ENCODE data around the gene ERF. TPM values are rescaled to one million over a fixed set of nuclear protein-coding genes. Genes with fewer than 3 reads are reported as not detected.

Gene ERF
- total and polyA plus RNA-seq, 2 of the 4 experiments (the other 2 are of a cell fraction): 5.2 to 32.4 TPM

DNA sequence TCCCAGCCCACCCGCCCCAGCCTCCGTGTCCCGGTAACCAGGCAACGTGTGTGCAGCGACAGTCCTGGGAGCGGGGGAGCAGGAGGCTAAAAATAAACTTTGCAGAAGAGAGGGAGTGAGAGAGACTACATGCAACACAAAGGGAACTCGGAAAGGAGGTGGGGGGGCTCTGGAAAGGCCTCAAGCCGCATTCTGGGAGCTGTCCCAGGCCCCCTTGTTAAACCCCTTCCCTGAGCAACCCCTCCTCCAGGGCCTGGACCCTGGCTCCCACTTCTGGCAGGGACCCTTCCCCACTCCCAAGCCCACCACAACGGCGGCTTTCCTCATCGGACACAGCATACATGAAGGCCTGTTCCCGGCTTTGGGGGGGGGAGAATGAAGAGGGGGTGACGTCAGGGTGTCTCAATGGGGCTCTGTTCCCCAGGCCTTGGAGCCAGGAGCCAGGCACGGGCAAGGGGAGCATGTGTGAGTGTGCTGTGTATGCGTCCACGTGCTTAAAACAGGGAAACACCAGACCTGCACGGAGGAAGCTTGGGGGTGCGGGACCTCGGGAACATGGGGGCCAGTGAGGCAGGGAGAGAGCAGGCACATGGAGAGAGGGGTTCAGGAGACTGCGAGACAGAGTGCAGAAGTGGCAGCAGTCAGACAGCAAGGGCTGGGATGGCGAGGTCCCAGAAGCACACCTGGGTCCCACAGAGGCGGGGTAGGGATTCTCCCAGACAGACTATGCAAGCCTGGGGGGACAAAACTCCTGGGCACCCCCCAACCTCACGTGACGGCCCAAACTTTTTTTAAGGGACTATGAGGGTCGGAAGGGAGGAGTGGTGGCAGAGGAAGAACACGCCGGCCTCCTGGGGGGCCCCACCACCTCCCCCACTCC, 2.3 kb downstream of the ERF start:
- Histone ChIP-seq H3K9me3 (ENCODE audit: control insufficient read depth, insufficient read depth, low read length) (no peaks in the 10 kb centered on the region), H3K79me1 (ENCODE audit: low read depth in 1 of 2, low read length in 2 of 2) (peaks cover 6 to 42% of the 10 kb centered on the region in 2 experiments), H2AK5ac (ENCODE audit: low read depth, low read length) (peak overlapping the region; percentile 90), H3K27me3 (ENCODE audit: control insufficient read depth, insufficient read depth, low read length) (no peaks in the 10 kb centered on the region), H3K23ac (ENCODE audit: low read depth, low read length) (peak overlapping the region; percentile 87), H3K4me3 (ENCODE audit: insufficient read depth, low read depth, low read length) (peak overlapping the region; percentile 66), H4K8ac (ENCODE audit: low read depth in 2 of 2, low read length in 2 of 2) (peak overlapping the region; percentile 75 to 84; a peak in 3 of 4 replicates), H2BK15ac (ENCODE audit: low read depth, low read length) (peak overlapping the region; percentile 7; the same call in 1 of the 3 replicates), H3K4me2 (ENCODE audit: low read depth, low read length) (peak overlapping the region; percentile 91), H3K56ac (ENCODE audit: extremely low read depth, insufficient read depth, low read length) (peak overlapping the region; percentile 79; the same call in 1 of the 2 replicates), H3K4me1 (ENCODE audit: control insufficient read depth, insufficient read depth, low read length) (peaks cover 19% of the 10 kb centered on the region), H2AFZ (replicated peaks; ENCODE audit: low read length, poor library complexity) (peak overlapping the region; percentile 91), H2BK120ac (ENCODE audit: low read depth, low read length) (peak overlapping the region; percentile 61), H3K9ac (ENCODE audit: low read depth, low read length) (peak overlapping the region; percentile 87), H4K20me1 (ENCODE audit: insufficient read depth, low read length) (peaks cover 40% of the 10 kb centered on the region), H3K14ac (replicated peaks; ENCODE audit: low read depth, low read length) (peak overlapping the region; percentile 65), H4K91ac (ENCODE audit: insufficient read depth, low read depth, low read length) (peak overlapping the region; percentile 84), H3K4ac (ENCODE audit: low read depth, low read length) (peak overlapping the region; percentile 82), H2BK5ac (ENCODE audit: low read depth, low read length, poor library complexity, severe bottlenecking) (peak overlapping the region; percentile 78), H2BK20ac (ENCODE audit: low read depth, low read length) (no peak overlapping the region; the same call in 1 of the 2 replicates), H3K36me3 (ENCODE audit: control insufficient read depth, insufficient read depth, low read length) (peaks cover 12% of the 10 kb centered on the region), H3K9me1 (ENCODE audit: insufficient read depth, low read length) (peaks cover 7% of the 10 kb centered on the region; the same call in 1 of the 2 replicates), H3K27ac (ENCODE audit: insufficient read depth, low read length) (peak overlapping the region; percentile 87), H3K18ac (ENCODE audit: low read depth, low read length) (peak overlapping the region; percentile 17), H2AK9ac (replicated peaks; ENCODE audit: low read depth, low read length, poor library complexity) (peak overlapping the region; percentile 100), H4K5ac (ENCODE audit: low read depth, low read length) (peak overlapping the region; percentile 0; the same call in 1 of the 2 replicates)
- intact Hi-C loops (cut with micrococcal nuclease) (no loop called here), in situ Hi-C loops (cut with MboI; ENCODE audit: low sequenced_read_pairs) (no loop called here), dilution Hi-C loops (cut with HindIII; ENCODE audit: low sequenced_read_pairs, unreplicated experiment) (no loop called here)
- no TSS peak for BruUV-seq (replicated peaks)
- DNase-seq (peak; percentile 68), ATAC-seq (ENCODE audit: low read depth) (no peak)
- ChIA-PET POLR2A (ENCODE audit: unreplicated experiment) (interaction anchor here (0.8 to 1.7 kb wide), 2 partner anchors 9 to 179 kb away, joined by 4 to 5 read pairs; no protein-coding TSS in a partner anchor), CTCF (no interaction called here)
- 0% methylated on average over 7 of the region's 27 CpGs; no CpG with 5 or more reads in 1 of the 2 experiments for WGBS, 2 experiments (ENCODE audit: extremely low coverage in 2 of 2, insufficient read length in 1 of 2)
- TF ChIP-seq MXI1 (IDR thresholded peaks at IDR 0.05; ENCODE audit: borderline replicate concordance, low read depth, low read length) (peak; percentile 95), CHD1 (IDR thresholded peaks at IDR 0.05; ENCODE audit: low read depth, low read length) (no peak), RAD21 (IDR thresholded peaks at IDR 0.05; ENCODE audit: low read length) (no peak), RFX5 (IDR thresholded peaks at IDR 0.05; ENCODE audit: low read depth, low read length) (no peak), CTCF (conservative IDR thresholded peaks at IDR 0.05; ENCODE audit: low read depth, low read length) (no peak), ELK1 (IDR thresholded peaks at IDR 0.05; ENCODE audit: borderline replicate concordance, low read depth, low read length) (no peak), MAZ (IDR thresholded peaks at IDR 0.05; ENCODE audit: borderline replicate concordance, low read depth, low read length) (peak; percentile 75), FOS (IDR thresholded peaks at IDR 0.05; ENCODE audit: low read depth, low read length) (no peak), SMC3 (IDR thresholded peaks at IDR 0.05; ENCODE audit: low read depth, low read length) (no peak), NFE2L2 (IDR thresholded peaks at IDR 0.05; ENCODE audit: low read depth, low read length) (no peak), MAFK (IDR thresholded peaks at IDR 0.05; ENCODE audit: low read depth, low read length) (no peak), RCOR1 (IDR thresholded peaks at IDR 0.05; ENCODE audit: insufficient replicate concordance, low read length) (no peak), POLR2A (IDR thresholded peaks at IDR 0.05; ENCODE audit: low read depth, low read length) (peak; percentile 39), CEBPB (IDR thresholded peaks at IDR 0.05; ENCODE audit: low read depth, low read length) (0 out of 2 replicates have a peak, but pooled peaks have one; percentile 2)
